DOHH2 (cell line): ENCODE data around the gene SNRPE.

Experiments
- H3F3A ChIP-seq: fragments of 200-600 bp; sonication (generic), shearing (Covaris generic); 2 replicates; pipeline ENCODE4 v1.6.0; 2016; ENCODE audit warnings: antibody characterized with exemption, mild to moderate bottlenecking; ENCODE audit not compliant: control insufficient read depth, insufficient read depth
- H3K27ac ChIP-seq: fragments of 200-600 bp; sonication (generic); 2 replicates; pipeline ENCODE4 v1.5.1; 2014; ENCODE audit warnings: low read depth, mild to moderate bottlenecking, low read length, moderate library complexity
- H3K27me3 ChIP-seq: fragments of 200-600 bp; sonication (generic); 2 replicates; pipeline ENCODE4 v1.6.1; 2014; ENCODE audit warnings: mild to moderate bottlenecking, low read length, mixed read lengths; ENCODE audit not compliant: control insufficient read depth
- H3K36me3 ChIP-seq: fragments of 200-600 bp; sonication (generic); 2 replicates; pipeline ENCODE4 v1.6.1; 2014; ENCODE audit warnings: mild to moderate bottlenecking, low read length, moderate library complexity, mixed read lengths; ENCODE audit not compliant: control insufficient read depth
- H3K4me1 ChIP-seq: fragments of 200-600 bp; sonication (generic); 2 replicates; pipeline ENCODE4 v1.6.1; 2014; ENCODE audit warnings: mild to moderate bottlenecking, low read length, mixed read lengths; ENCODE audit not compliant: control insufficient read depth
- H3K4me2 ChIP-seq: fragments of 200-600 bp; sonication (generic); 2 replicates; pipeline ENCODE4 v1.6.0; 2014; ENCODE audit warnings: mild to moderate bottlenecking, low read length, moderate library complexity
- H3K4me3 ChIP-seq: fragments of 200-600 bp; sonication (generic); 2 replicates; pipeline ENCODE4 v1.5.1; 2014; ENCODE audit warnings: mild to moderate bottlenecking, low read length, mixed read lengths
- H3K79me2 ChIP-seq: fragments of 200-600 bp; sonication (generic); 2 replicates; pipeline ENCODE4 v1.6.1; 2014; ENCODE audit warnings: mild to moderate bottlenecking, low read length, mixed read lengths; ENCODE audit not compliant: control insufficient read depth
- H3K9me2 ChIP-seq: fragments of 200-600 bp; sonication (generic); replicated peaks from 2 replicates; pipeline ENCODE4 v1.6.1; 2014; ENCODE audit warnings: mild to moderate bottlenecking, low read length, mixed read lengths; ENCODE audit not compliant: control insufficient read depth
- H3K9me3 ChIP-seq: fragments of 200-600 bp; sonication (generic); 2 replicates; pipeline ENCODE4 v1.6.1; 2014; ENCODE audit warnings: antibody characterized with exemption, low read length, mixed read lengths; ENCODE audit not compliant: control insufficient read depth, insufficient read depth
- H4K20me1 ChIP-seq: fragments of 200-600 bp; sonication (generic); 2 replicates; pipeline ENCODE4 v1.6.0; 2014; ENCODE audit warnings: low read depth, mild to moderate bottlenecking, antibody characterized with exemption, low read length, moderate library complexity; ENCODE audit not compliant: control insufficient read depth, insufficient read depth
- EZH2phosphoT487 ChIP-seq: fragments of 200-600 bp; sonication (generic); IDR thresholded peaks from 2 replicates; pipeline ENCODE4 v1.6.1; 2017; ENCODE audit warnings: borderline replicate concordance, mild to moderate bottlenecking, antibody characterized with exemption, low read length, moderate library complexity, mixed read lengths
- TF ChIP-seq, protein P1 (sequence below): fragments of 200-600 bp; sonication (generic); IDR thresholded peaks from one replicate; pipeline ENCODE4 v1.5.1; 2014; ENCODE audit warnings: antibody characterized with exemption, mild to moderate bottlenecking, low read depth, low read length; ENCODE audit not compliant: poor library complexity, severe bottlenecking

Gene SNRPE

DNA sequence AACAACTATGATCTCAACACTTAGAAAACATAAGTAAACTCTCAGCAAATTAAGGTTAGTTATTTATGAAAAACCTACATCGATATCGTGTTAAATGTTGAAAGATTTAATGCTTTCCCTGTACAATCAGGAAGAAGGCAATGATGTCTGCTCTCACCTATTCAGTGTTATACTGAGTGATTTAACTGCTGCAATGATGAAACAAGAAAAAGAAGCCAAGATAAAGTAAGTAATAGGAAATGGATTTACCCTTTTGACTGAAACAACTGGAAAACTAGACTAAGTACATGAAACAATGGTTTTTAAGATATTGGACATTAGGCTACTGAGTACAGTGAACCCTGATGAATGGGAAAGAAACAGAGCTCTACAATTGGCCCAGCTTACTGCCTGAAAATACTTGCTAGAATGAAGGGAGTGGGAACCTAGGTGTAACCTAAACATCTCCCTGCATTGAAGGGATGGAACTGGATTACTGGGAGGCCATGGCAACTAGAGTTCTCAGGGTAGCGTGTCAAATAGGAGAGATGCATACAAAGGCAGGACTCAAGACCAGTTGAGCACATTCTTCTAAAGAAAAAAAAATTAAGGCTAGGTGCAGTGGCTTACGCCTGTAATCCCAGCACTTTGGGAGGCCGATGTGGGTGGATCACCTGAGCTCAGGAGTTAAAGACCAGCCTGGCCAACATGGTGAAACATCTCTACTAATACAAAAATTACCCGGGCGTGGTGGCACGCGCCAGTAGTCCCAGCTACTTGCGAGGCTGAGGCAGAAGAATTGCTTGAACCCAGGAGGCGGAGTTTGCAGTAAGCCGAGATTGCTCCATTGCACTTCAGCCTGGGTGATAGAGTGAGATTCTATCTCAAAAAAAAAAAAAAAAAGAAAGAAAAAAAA is 37.3 kb downstream of the SNRPE start:
- Histone ChIP-seq H3K36me3 (no peaks in the 10 kb centered on the region), H3K27ac (no peak overlapping the region), H3K9me3 (peaks cover 6% of the 10 kb centered on the region; the same call in 1 of the 2 replicates), H3K27me3 (no peaks in the 10 kb centered on the region), H4K20me1 (no peaks in the 10 kb centered on the region), H3K9me2 (no peaks in the 10 kb centered on the region), H3K4me3 (no peak overlapping the region), H3K79me2 (no peaks in the 10 kb centered on the region), H3F3A (no peaks in the 10 kb centered on the region), H3K4me2 (no peak overlapping the region), H3K4me1 (no peaks in the 10 kb centered on the region)
- TF ChIP-seq EZH2phosphoT487 = no peak
- TF ChIP-seq, protein P1, sequence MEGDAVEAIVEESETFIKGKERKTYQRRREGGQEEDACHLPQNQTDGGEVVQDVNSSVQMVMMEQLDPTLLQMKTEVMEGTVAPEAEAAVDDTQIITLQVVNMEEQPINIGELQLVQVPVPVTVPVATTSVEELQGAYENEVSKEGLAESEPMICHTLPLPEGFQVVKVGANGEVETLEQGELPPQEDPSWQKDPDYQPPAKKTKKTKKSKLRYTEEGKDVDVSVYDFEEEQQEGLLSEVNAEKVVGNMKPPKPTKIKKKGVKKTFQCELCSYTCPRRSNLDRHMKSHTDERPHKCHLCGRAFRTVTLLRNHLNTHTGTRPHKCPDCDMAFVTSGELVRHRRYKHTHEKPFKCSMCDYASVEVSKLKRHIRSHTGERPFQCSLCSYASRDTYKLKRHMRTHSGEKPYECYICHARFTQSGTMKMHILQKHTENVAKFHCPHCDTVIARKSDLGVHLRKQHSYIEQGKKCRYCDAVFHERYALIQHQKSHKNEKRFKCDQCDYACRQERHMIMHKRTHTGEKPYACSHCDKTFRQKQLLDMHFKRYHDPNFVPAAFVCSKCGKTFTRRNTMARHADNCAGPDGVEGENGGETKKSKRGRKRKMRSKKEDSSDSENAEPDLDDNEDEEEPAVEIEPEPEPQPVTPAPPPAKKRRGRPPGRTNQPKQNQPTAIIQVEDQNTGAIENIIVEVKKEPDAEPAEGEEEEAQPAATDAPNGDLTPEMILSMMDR = no peak

DNA sequence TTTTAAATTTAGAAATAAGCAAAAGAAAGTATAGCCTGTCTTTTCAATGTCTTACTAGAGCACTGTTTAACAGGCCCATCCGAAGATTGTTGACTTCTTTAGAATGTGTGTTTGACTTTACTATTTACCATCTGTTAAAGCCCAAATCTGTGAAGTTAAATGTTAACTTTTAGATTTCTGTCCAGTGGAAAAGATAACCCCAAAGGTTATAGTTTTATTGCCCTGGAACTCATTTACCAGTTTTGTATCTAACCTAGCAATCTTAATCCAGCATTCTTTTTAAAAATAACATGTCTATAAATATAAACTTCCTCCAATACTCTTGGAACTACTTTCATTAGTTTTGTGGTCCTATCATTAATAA is 37.9 kb downstream of the SNRPE start:
- Histone ChIP-seq H3K27ac (no peak overlapping the region), H4K20me1 (no peaks in the 10 kb centered on the region), H3K79me2 (no peaks in the 10 kb centered on the region)

DNA sequence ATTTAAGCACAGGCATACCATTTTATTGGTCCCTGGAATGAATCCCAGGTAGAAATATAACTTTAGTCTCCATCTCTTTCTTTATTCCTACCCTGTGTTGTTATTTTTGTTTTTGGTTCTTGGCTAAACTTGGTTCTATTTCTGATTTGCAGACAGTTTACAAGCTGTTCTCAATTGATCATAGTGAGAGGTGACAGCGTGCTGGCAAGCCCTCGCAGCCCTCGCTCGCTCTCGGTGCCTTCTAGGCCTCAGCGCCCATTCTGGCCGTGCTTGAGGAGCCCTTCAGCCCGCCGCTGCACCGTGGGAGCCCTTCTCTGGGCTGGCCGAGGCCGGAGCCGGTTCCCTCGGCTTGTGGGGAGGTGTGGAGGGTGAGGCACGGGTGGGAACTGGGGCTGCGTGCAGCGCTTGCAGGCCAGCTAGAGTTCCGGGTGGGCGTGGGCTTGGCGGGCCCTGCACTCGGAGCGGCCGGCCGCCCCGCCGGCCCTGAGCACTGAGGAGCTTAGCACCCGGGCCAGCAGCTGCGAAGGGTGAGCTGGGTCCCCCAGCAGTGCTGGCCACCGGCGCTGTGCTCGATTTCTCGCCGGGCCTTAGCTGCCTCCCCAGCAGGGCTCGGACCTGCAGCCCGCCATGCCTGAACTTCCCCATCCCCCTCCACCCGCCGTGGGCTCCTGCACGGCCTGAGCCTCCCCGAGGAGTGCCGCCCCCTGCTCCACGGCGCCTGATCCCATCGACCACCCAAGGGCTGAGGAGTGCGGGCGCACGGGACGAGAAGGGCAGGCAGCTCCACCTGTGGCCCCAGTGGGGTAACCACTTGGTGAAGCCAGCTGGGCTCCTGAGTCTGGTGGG is 38.7 kb downstream of the SNRPE start:
- no peaks in the 10 kb centered on the region for H3K79me2 ChIP-seq
- no peaks in the 10 kb centered on the region for H3K9me2 ChIP-seq
- H3K27ac ChIP-seq = no peak overlapping the region

More for the DNA sequence above, 37.9 kb downstream of the SNRPE start:
- H3K9me3 ChIP-seq = peaks cover 4% of the 10 kb centered on the region; the same call in 1 of the 2 replicates
- no peaks in the 10 kb centered on the region for H3K27me3 ChIP-seq
- H3K36me3 ChIP-seq = no peaks in the 10 kb centered on the region
- no peaks in the 10 kb centered on the region for H3K9me2 ChIP-seq
- no peak for TF ChIP-seq EZH2phosphoT487
- H3K4me3 ChIP-seq = no peak overlapping the region
- H3K4me1 ChIP-seq = no peaks in the 10 kb centered on the region
- H3F3A ChIP-seq = no peaks in the 10 kb centered on the region
- no peak overlapping the region for H3K4me2 ChIP-seq

More for the DNA sequence above, 38.7 kb downstream of the SNRPE start:
- Histone ChIP-seq H3K4me2 (no peak overlapping the region), H3K36me3 (no peaks in the 10 kb centered on the region), H3K9me3 (no peaks in the 10 kb centered on the region), H3F3A (no peaks in the 10 kb centered on the region), H4K20me1 (no peaks in the 10 kb centered on the region), H3K27me3 (no peaks in the 10 kb centered on the region), H3K4me1 (no peaks in the 10 kb centered on the region), H3K4me3 (no peak overlapping the region)
- TF ChIP-seq, protein P1 = no peak
- TF ChIP-seq EZH2phosphoT487 = no peak
